Measurements from ENCODE around the gene RHBDL1. TPM values are rescaled to one million over a fixed set of nuclear protein-coding genes. Genes with fewer than 3 reads are reported as not detected.

RHBDL1 gene
- 1 to 10 TPM in 2 of 3 donors, under 1 TPM in 1; 0.58 to 1.5 (median 1.1) TPM for polyA plus RNA-seq (ENCODE audit: insufficient read length in 3 of 3)

GRCh38 chr16:674968-675883, at the start of gene RHBDL1:
RHBDL1 (plus strand) TSS chr16:675671; CDS start chr16:675791, 120 bp downstream.
- DNase-seq (ENCODE audit: low read depth in 3 of 3, low spot score in 2 of 3) = no peak

GRCh38 chr16:625977-626765, 49.3 kb upstream of the RHBDL1 start:
- no peak for DNase-seq (ENCODE audit: low read depth in 3 of 3, low spot score in 2 of 3)

- no peak for DNase-seq (ENCODE audit: low read depth in 3 of 3, low spot score in 2 of 3)
Measured at GRCh38 chr16:626787-627453, 48.6 kb upstream of the RHBDL1 start.

GRCh38 chr16:627454-628239, 47.8 kb upstream of the RHBDL1 start:
- no peak for DNase-seq (ENCODE audit: low read depth in 3 of 3, low spot score in 2 of 3)

GRCh38 chr16:628321-629061, 47.0 kb upstream of the RHBDL1 start:
- DNase-seq (ENCODE audit: low read depth in 3 of 3, low spot score in 2 of 3) = no peak

GRCh38 chr16:629185-629832, 46.2 kb upstream of the RHBDL1 start:
- no peak for DNase-seq (ENCODE audit: low read depth in 3 of 3, low spot score in 2 of 3)

GRCh38 chr16:629833-630248, 45.6 kb upstream of the RHBDL1 start:
- no peak for DNase-seq (ENCODE audit: low read depth in 3 of 3, low spot score in 2 of 3)

GRCh38 chr16:630249-630814, 45.1 kb upstream of the RHBDL1 start:
- DNase-seq (ENCODE audit: low read depth in 3 of 3, low spot score in 2 of 3) = no peak

GRCh38 chr16:630815-631405, 44.6 kb upstream of the RHBDL1 start, which contains the start of gene WFIKKN1:
WFIKKN1 (plus strand) TSS chr16:630985; CDS start chr16:631254, 269 bp downstream.
- DNase-seq (ENCODE audit: low read depth in 3 of 3, low spot score in 2 of 3) = no peak

GRCh38 chr16:631808-632358, 43.6 kb upstream of the RHBDL1 start:
- no peak for DNase-seq (ENCODE audit: low read depth in 3 of 3, low spot score in 2 of 3)

GRCh38 chr16:632486-633335, 42.8 kb upstream of the RHBDL1 start:
- no peak for DNase-seq (ENCODE audit: low read depth in 3 of 3, low spot score in 2 of 3)

GRCh38 chr16:633336-634050, 42.0 kb upstream of the RHBDL1 start:
- no peak for DNase-seq (ENCODE audit: low read depth in 3 of 3, low spot score in 2 of 3)

- no peak for DNase-seq (ENCODE audit: low read depth in 3 of 3, low spot score in 2 of 3)
Measured at GRCh38 chr16:634051-634670, 41.3 kb upstream of the RHBDL1 start.

GRCh38 chr16:634996-635395, 40.5 kb upstream of the RHBDL1 start:
- no peak for DNase-seq (ENCODE audit: low read depth in 3 of 3, low spot score in 2 of 3)

- DNase-seq (ENCODE audit: low read depth in 3 of 3, low spot score in 2 of 3) = no peak
Measured at GRCh38 chr16:635573-636205, 39.8 kb upstream of the RHBDL1 start.
